Renal pelvis (tissue), 4 donors: ENCODE results near the gene FSD2. TPM values are rescaled to one million over a fixed set of nuclear protein-coding genes. Genes with fewer than 3 reads are reported as not detected.
A peak's percentile ranks its signal among the peaks of the same experiment; 100 is the strongest.
"Not testable (repeated sequence)": the region's sequence is repeated elsewhere in the genome, so short reads cannot be mapped to it uniquely, and the experiment has no call there.

Source experiments
- DNase-seq: peaks from one replicate; pipeline ENCODE4 v3.0.0-alpha.2; 2013
- polyA plus RNA-seq, 3 donors: library from polyadenylated mRNA; unstranded; fragments of 120-200 nt; gene quantifications; one replicate each; pipeline ENCODE4 v1.2.1, GENCODE V29; 2013; ENCODE audit not compliant: insufficient read length in 3 of 3

Gene FSD2
- polyA plus RNA-seq, 3 donors, result 0.18 to 0.40 (median 0.19) TPM

GRCh38 chr15:82739086-82739485 is 66.8 kb downstream of the FSD2 start:
- no peak for DNase-seq

GRCh38 chr15:82737975-82738374 is 67.9 kb downstream of the FSD2 start:
- no peak for DNase-seq

- DNase-seq, result no peak
Measured at GRCh38 chr15:82731527-82731926, 74.3 kb downstream of the FSD2 start.

GRCh38 chr15:82730022-82730530 is 75.8 kb downstream of the FSD2 start:
- no peak for DNase-seq

DNA sequence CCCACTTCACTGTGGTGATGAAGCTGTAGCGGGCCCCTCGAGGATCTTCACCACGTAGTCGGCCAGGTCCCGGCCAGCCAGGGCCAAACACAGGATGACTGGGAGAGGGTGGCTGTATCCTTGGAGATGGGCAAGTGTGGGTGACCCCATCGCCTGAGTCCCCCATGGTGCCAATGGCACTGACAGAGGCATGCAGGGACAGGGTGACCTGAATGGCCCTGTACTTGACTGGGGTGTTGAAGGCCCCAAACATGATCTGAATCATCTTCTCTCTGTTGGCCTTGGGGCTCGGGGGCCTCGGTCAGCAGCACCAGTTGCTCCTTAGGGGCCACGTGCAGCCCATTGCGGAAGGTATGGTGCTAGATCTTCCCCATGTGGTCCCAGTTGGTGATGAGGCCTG is 79.1 kb downstream of the FSD2 start:
- DNase-seq, result no peak

DNA sequence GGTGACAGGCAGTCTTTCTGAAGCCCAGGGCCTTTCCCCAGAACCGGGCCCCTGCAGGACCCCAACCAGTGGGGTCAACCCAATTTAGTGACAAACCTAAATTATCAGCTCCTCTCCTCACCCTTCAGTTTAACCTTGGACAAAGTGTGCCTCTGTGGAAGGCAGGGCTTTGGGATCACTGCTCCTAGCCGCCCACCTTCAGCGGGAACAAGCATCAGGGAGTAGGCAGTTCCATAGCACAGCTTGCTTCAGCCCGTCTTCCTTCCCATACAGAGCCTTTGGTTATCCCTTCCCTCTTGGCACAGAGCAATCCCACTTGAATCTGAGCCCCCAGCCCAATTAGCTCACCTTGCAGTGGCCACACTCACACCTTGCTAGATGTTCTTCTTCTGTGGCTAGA is 90.9 kb downstream of the FSD2 start:
- DNase-seq, result no peak

GRCh38 chr15:82714016-82714415 is 91.9 kb downstream of the FSD2 start:
- no peak for DNase-seq

GRCh38 chr15:82712036-82712435 is 93.8 kb downstream of the FSD2 start:
- no peak for DNase-seq

GRCh38 chr15:82710926-82711490 is 94.9 kb downstream of the FSD2 start:
- no peak for DNase-seq

DNA sequence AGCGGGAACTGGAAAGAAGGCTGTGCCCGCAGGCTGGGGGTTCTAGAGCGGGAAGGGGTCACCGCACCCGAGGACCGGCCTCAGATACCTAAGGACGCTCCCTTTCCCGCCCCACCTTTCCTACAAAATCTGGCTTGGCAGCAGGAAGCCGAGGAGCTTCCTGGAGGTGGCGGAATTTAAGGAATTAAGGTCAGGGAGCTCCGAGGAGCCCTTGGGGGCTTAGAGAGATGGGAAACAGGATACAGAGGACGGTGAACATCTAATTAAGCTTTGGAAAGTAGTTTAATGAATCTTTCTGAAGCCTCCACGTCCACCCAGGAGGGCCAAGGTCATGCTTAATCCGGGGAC is 95.7 kb downstream of the FSD2 start:
- no peak for DNase-seq

DNA sequence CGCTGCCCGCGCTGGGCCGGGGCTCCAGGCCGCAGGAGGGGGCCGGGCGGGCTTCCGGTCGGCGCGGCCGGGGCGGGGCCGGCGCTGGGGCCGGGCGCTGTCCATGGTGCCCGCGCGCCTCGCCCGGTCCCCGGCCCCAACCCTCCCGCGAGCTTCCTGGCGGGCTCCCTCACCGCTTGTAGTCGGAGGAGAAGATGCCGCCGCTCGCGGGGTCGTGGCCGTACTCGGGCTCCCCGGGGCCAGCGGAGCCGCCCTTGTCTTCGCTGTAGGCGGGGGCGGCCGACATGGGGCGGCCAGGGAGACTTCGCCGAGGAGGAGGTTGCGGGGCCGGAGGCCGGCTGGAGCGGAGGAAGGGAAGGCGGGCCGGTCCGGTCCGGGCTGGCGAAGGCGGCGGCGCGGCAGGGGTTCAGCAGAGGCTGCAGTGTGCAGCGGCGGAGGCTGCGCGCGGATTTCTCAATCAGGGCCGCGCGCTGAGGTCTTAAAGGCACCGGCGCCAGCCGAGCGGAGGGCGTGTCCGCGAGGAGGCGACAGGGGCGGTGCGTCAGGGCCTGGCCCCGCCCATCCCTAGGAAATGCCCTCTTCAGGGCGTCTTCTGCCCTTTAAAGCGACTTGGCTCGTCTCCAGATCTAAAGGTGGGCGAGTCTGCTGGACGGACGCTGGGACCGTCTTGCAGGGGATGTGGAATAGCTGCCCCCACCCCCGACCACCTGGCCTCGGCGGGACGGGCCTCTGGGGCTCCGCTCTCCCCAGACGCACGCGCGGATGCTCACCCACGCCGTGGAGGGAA is 96.3 kb downstream of the FSD2 start, which contains the start of gene AP3B2:
Gene AP3B2, minus strand, starts transcription at position 455 of the 787 bp plus-strand sequence. Its CDS starts 169 bp downstream, at position 286.
- peak; percentile 73 for DNase-seq

GRCh38 chr15:82709081-82709420 is 96.8 kb downstream of the FSD2 start:
- no peak for DNase-seq

DNA sequence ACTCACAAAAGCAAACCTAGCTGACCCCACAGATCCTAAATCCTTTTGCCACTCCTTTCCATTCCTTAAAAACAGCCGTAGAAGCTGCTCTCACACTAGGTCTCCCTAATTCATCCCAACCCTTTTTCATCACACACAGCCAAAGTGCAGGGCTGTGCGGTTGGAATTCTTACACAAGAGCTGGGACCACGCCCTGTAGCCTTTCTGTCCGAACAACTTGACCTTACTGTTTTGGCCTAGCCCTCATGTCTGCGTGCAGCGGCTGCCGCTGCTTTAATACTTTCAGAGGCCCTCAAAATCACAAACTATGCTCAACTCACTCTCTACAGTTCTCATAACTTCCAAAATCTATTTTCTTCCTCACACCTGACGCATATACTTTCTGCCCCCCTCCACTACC is 100.0 kb downstream of the FSD2 start:
- DNase-seq, result not testable (repeated sequence)

Other genes starting within 250 kb of the FSD2 start
- 1 to 10 TPM; 2.0 to 3.2 (median 2.3) TPM for gene CPEB1, start 158.7 kb downstream of the FSD2 start, polyA plus RNA-seq
- gene AP3B2, start 96.2 kb downstream of the FSD2 start, polyA plus RNA-seq, result 1 to 10 TPM; 4.4 to 4.6 (median 4.5) TPM
- gene WHAMM, start 3.6 kb upstream of the FSD2 start, polyA plus RNA-seq, result 10 to 100 TPM in 2 of 3 donors, 1 to 10 TPM in 1; 9.6 to 18.4 (median 11.4) TPM
- gene HOMER2, start 146.7 kb upstream of the FSD2 start, polyA plus RNA-seq, result 10 to 100 TPM; 31.9 to 35.8 (median 33.9) TPM
- gene RAMAC, start 180.1 kb upstream of the FSD2 start, polyA plus RNA-seq, result 10 to 100 TPM; 37.2 to 43.2 (median 41.0) TPM
- 10 to 100 TPM; 24.8 to 32.9 (median 31.7) TPM for gene C15orf40, start 205.6 kb upstream of the FSD2 start, polyA plus RNA-seq